Mesenteric fat pad (tissue), 1 donor: Measurements from ENCODE around the gene SYNPR. TPM values are rescaled to one million over a fixed set of nuclear protein-coding genes. Genes with fewer than 3 reads are reported as not detected.

ENCODE experiments used
- DNase-seq: peaks from one replicate; pipeline ENCODE4 v3.0.0-alpha.2; 2020; ENCODE audit warnings: low spot score
- total RNA-seq: library from RNA; stranded (reverse); fragmentation: NEBNext Ultra II Directional; extraction: Animal tissue kit (Norgen Biotek cat#: 25700); gene quantifications from one replicate; pipeline ENCODE4 v1.2.1, GENCODE V29; 2021
- donor health status: DM: yes; HTN: yes; CAD: no.

The SYNPR gene
- total RNA-seq, 1 donor from 2014 or later, result not detected

DNA sequence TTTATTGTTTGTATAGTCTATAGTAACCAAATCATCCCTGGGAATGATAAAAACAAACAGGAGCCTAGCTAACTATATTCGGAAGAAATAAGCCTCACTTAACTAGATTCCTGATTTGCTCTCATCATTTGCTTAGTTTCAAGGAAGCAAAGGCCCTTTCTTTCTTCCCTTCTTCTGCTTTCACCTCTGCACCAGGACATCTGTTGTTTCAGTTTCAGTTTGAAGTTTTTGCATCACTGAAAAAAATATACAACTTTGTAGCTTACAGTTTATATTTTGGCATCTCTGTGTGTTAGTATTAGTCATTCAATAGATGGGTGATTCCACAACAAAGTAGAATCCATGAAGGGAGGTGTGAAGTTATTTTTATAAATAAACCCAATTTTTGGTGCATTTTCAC, 260.8 kb downstream of the SYNPR start:
- no peak for DNase-seq

DNA sequence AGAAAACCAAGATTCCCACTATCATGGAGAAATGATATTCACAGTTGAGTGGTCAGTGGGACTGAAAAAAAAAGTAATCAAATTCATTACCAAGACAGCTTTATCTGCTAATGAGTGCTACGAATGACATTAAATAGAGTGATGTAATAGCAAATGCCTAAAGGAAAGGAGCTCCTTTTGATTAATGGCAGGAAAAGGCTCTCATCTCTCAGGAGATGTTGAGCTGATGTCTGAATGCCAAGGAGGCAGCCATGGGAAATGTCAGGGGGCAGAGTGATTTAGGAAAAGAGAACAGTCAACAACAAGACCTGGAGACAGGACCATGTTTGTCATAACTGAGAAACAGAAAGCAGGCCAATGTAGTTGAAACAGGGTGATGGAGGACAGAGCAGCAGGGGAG, 277.7 kb downstream of the SYNPR start:
- DNase-seq, result no peak

DNA sequence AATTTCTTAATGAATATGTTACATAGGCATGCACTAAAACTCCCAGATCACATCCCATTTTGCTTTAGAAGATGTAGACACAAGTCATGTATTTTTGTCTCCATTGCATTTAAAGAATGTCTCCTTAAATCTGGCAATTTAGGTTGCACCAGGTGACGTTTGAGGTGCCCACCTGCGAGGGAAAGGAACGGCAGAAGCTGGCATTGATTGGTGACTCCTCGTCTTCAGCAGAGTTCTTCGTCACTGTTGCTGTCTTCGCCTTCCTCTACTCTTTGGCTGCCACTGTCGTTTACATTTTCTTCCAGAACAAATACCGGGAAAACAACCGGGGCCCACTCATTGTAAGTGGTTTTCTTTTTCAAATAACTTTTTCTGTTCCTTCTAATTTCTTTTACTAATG, 278.3 kb downstream of the SYNPR start:
- no peak for DNase-seq

DNA sequence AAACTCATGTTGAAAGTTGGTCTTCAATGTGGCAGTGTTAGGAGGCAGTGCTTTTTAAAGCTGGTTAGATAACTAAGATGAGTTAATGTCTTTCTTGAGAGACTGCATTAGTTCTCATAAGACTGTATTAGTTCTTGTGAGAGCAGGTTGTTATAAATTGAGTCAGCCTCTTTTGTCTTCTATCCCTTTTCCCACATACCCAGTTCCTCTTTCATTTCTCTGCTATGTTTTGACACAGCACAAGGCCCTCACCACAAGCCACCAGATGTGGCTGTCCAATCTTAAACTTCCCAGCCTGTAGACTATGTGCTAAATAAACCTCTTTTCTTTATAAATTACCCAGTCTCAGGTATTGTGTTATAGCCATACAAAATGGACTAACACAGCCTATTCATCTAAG, 279.8 kb downstream of the SYNPR start:
- no peak for DNase-seq

DNA sequence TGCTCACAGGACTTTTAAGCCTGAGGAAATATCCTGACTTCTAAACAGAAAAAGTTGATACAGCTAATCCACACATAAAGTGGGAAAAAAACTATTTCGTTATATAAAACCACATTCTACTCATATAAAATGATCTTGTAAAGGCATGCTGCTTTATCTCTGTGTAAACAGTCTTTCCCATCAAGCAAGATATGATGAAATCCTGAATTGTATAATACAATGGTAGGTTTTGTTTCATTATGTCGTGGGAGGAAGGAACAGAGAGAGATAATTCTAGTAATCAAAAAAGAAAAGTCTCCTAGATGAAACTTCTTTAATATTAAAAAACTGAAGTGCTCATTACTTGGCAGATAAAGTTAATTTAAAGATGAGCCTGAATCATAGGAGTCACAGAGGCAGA, 281.8 kb downstream of the SYNPR start:
- DNase-seq, result no peak

DNA sequence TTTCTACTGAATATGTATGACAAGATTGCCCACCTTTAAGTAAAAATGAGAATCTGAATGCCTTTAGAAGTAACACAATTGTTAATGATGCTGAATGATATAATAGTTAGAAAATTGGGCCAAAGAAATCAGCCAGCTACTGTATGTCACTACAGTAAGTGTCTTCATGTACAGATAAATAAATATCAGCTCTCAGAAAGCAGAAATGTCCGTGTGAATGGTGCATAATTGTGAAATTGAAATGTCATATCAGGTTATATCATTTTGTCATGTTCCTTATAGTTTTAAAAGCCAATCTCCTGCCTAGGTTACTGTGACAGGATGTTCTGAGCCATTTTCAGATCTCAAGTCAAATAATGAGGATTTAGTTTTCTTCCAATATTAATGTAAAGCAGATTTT, 283.8 kb downstream of the SYNPR start:
- no peak for DNase-seq

DNA sequence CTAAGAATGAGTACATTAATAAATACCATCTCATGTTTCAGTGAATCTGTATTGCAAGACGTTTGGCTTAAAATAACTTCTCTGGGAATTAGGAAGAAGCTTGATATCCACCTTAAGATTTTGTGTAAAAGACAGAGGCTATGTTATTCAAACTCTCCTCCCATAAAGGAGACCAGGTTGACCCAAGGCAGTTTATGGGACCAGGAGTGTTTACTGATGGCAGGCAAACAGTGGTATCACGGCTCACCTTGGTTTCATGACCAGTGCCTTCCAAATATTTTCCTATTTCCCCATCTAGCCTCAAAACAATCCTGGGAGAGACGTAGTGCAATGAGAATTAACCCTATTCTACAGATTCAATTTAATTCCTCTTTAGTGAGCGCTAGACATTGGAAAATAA, 284.2 kb downstream of the SYNPR start:
- DNase-seq, result no peak

DNA sequence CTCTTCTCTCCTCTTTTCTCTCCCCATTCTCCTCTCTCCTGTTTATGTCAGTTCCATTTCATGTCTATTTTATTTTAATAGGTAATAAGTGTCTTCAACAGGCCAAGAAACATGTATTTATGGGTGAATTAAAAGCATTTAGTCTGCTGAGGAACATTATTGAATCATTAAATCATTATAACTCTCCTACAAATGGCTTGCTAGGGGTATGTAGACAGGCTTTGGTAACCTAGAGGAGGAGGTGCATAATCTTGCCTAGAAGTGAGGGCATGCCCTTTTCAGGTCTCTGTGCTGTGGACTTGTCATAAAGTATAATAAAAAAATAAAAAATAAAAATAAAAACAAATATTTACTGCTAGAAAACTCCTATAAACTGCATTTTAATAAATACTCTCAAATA, 285.5 kb downstream of the SYNPR start:
- DNase-seq, result no peak

DNA sequence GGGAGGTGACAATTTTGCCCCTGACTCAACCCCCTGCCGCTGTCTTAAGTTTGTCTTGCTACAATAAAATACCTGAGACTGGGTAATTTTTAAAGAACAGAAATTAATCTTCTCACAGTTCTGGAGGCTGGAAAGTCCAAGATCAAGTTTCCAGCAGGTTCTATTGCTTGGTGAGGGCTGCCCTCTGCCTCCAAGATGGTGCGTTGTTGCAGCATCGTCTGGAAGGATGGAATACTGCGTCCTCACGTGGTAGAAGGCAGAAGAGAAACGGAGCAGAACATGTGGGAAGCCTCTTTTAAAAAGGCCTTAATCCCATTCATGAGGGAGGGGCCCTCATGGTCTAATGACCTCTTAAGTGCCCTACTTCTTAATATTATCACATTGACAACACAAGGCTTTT, 287.1 kb downstream of the SYNPR start:
- no peak for DNase-seq

DNA sequence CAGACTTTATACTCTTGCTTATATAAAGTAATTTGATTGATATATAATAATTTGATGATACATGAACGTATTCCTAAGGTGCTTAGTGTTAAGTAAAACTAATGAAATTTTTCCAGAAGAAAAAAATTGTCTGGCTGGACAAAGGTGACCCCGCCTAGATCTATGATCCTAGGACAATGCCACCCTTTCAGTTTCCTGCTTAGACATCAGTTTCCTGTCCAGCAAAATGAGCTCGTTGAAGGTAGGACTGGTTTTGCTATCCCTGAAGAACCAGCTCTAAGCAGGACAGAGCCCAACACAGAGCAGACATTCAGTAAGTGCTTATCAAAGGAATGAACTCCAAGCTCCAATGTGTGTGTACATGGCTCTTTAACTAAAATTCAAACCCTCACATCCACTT, 293.6 kb downstream of the SYNPR start:
- no peak for DNase-seq

DNA sequence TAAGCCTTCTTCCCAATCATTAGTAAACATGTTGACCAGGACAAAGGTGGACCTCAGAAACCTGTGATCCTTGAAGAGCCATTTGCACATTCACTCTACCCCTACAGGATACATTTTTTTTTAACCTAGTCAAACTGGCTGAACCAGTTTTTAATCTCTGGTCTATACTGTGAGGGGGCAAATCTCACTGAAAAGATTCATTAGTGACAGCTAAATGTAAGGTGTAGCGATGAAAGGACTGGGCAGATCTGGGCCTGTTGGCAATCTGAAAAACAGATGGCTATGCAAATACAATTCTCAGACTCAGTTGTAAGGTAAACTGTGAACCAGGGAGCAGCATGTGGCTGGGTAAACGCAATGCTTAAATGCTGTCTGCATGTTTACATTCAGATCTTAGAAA, 298.7 kb downstream of the SYNPR start:
- no peak for DNase-seq

DNA sequence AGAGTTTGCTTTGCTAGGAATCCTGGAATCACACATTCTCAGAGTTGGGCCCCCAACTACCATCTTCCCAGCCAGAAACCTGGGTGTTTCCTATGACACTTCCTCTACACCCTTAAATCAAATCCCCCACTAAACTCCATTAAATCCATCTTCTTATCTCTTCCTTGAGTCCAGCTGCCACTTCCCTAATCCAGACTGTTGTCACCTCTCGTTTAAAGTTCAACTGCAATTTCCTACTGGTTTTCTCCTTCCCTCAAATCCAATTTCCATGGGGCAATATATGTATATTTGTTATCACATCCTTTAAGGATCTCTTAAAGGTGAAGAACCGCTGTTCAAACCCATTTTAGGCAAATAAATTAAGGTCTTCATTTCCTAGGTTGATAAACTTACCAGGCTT, 300.8 kb downstream of the SYNPR start:
- no peak for DNase-seq

DNA sequence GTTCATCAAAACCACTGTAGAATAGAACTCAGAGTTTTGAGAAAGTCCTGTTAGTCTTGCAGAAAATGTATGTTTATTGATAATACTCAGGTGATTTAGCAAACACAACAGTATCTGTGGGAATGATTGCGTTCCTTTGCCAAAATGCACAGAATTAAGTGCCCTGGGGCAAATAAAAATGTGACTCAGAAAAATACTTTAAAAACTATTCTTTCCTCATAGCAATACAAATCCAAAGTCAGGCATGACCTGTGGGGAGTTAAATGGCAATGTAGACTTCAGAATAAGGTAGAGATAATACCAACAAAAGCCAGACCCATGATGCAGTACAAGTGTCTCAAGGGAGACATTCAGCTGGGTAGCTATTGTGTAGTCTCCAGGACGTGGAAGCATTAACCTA, 302.0 kb downstream of the SYNPR start:
- DNase-seq, result no peak

DNA sequence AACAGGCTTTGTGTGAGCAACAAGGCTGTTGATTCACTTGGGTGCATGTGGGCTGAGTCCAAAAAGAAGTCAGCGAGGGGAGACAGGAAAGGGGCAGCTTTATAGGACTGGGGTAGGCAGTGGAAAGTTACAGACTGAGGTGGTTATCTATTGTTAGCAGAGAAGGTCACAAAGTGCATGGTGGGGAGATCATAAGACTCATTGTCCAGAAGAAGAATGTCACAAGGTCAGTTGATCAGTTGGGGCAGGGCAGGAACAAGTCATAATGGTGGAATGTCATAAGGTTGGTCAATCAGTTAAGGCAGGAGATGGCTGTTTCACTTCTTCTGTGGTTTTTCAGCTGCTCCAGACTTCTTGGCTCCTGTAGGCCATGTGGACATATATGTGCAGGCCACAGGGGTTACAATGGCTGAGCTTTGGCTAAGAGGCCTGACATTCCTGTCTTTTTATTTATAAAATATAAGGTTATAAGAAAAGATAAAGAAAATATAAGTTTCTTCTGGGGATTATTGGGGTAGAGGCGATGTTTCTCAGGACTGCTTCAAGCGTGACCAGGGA, 304.9 kb downstream of the SYNPR start:
- no peak for DNase-seq

DNA sequence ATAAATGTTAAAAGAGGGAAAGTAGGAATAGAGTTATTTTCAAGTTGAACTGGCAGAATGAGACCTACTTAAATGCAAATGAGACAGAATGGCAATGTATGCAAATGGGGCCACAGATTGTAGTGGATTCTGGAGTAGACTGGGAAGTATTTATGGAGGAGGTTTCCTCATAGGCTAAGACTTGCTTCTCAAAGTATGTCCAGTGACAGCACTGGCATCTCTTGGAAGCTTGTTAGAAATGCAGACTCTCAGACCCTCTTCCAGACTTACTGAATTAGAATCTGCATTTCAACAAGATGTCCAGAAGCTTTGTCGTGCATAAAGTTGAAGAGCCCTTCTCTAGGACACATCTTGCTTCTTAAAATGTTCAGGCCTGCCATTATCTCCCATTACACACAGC, 306.6 kb downstream of the SYNPR start:
- no peak for DNase-seq

DNA sequence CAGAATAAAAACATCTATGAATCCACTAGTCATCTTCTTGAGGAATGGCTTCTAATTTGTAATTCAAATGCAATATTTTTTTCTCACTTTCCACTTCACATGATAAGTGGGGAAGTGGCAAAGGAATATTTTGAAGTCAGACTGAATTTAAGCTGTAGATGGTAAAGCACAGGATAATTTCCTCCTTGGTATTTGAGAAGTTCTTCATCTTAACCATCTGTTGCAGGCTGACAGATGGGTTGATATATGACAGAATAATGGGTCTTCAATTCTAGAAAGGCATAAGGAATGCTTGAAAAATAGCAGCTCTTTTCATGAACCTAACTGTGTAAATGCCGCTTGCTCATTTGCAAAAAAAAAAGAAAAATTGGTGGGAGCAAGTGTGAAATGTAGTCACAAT, 307.8 kb downstream of the SYNPR start:
- no peak for DNase-seq

DNA sequence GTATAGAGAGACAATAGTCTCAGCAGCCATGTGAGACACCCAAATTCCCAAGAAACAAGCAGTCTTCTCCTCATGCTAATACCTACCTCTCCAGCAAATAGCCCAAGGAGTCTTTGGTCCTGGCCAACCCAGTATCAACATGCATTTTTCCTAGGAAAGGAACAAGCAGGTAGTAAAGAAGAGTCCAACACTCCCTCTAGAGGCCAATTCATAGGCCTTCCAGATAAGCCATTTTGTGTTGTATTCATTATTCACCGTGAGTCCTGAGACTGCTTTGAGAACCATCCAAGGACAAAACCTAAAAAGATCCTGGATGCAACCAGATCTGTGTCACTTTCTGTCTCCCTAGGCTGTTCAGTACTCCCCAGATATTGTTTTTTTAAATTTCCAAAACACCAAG, 310.8 kb downstream of the SYNPR start:
- no peak for DNase-seq

DNA sequence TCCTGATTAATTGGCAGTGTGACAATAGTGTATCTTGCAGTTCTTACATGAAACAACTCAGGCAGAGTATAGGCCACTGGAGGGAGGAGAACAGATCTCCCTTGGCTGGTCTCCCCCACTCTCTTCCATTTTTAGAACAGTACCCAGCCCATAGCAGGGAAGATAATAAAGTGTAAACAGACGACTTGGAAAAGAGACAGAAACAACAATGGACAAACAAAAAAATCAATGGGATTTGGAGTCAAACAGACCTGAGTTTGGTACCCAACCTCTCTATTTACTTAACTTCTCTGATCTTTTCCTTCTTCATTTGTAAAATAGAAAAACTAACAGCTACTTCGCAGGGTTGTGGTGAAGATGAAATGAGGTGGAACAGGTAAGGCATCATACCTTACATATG, 315.7 kb downstream of the SYNPR start:
- no peak for DNase-seq

DNA sequence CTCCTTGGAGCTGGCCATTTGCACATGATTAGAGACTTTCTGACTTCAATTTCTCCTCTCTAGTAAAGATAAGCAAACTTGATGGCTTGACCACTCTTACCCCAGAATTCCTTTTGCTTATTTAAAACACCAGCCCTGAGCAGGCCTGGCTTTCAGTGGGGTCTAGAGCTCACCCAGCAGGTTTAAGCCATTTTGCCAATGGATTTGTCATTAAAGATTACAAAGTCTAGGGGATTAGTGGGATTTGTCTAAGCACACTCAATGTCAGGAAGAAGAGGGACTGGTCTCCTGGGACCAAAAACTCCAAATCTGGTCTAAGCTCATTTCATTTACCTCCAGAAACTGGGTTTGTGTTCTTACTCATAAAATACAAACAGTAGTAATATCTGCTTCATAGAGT, 317.1 kb downstream of the SYNPR start:
- DNase-seq, result no peak

DNA sequence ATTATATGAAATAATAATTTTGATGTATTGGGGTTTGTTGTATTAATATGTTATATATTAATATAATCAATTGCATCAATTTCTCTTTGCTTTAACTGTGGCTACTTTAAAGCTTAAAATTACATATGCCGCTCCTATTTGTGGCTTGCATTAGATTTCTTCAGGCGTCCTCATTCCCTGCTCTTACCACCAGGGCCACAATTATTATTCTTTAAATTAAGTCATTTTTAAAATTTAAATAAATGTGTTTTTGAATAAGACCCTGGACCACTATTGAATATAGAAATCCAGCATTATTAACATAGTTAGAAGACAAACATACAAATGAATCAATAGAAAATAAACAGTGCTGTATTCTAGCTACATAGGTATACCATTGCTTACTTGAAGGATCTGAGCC, 318.9 kb downstream of the SYNPR start:
- no peak for DNase-seq

DNA sequence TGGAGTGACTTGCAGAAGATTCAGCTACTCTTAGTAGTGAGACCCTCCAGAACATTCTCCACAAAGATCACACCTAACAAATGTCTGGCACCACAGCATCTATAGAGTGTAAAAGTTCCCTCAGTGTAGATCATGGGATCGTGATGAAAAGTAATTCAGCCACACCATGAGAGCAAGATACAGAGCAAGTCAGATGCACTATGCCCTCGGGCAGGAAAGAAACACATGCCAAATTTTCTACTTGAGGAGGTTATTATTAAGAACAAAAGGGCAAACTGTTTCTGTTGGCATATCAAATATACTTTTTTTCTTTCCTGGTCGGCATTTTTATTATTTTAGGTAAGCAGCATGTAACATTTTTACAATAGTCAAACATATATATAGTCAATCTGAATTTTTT, 329.6 kb downstream of the SYNPR start:
- DNase-seq, result no peak

DNA sequence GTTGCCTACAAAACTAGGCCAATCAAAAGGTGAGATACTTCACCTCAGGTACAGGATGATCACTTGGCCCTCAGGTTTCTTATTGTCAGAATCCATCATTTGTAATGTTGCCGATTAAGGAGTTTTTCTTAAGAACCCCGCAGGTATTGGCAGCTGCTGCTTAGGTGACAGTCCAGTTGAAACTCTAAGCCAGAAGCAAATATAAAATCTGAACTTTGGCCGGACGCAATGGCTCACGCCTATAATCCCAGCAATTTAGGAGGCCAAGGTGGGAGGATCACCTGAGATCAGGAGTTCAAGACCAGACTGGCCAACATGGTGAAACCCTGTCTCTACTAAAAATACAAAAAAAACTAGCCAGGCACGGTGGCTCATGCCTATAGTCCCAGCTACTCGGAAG, 331.3 kb downstream of the SYNPR start:
- no peak for DNase-seq

DNA sequence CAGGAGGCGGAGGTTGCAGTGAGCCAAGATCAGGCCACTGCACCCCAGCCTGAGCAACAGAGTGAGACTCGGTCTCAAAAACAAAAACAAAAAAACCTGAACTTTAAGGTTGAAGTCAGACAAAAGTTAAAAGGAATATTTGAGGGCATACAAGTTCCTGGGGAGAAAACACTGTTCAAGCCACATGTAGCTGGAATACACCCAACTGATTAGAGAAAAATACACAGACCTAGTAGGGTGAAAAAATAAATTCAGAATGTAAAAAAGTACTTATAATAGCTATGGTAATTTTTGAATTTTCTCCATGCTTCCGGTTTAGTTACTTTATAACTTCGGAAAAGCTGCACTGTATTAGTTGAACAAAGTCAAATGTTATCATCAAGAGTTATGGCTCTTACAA, 331.7 kb downstream of the SYNPR start:
- DNase-seq, result no peak

DNA sequence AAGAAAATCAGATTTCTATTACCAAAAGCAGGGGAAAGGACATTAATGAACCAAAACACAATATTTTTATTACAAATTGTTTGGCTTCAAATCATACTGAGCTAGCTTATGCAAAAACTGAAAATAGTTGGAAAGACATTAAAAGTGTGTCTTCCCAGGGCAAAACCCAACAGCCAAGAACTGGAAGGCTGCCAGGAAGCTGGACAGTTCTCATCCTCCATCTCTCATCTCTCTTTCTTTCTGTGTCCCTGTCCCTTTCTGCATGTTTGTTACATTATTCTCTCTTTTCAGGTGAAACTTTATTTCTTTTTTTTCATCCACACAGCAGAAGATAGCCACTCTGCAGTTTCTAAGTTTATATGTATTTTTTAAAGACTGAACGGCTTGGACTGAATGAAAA, 333.3 kb downstream of the SYNPR start:
- no peak for DNase-seq
